ENCODE data around the gene SND1. TPM values are rescaled to one million over a fixed set of nuclear protein-coding genes. Genes with fewer than 3 reads are reported as not detected.

SND1 gene
- total RNA-seq, 4 donors from 2014 or later: 64.3 to 77.0 (median 70.4) TPM

DNA sequence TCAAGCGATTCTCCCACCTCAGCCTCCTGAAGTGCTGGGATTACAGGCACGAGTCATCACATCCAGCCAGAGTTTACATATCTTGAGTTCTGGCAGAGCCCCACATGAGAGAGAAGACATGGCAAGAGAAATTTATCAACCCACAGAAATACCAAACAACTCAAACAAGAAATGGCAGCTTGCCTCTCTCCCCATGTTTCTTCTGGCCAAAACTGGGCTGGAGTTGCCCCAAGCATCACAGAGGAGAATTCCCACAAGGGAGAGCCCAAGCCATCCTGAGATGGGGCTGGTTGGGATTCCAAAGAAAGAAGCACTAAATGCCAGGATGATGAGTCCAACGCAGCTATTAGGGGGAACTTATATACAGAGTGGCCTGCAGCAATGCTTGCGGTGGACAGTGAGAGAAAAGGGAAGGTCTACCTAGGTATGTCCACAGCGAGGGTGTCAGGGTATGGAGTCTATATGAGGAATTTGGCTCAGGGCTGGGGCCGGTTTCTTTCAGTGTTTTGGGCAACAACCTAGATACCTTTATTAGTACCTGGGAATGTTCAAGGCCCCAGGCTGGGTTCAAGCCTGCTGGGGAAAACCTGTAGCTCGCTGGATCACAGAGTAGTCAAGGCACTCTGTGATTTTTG, 19.6 kb upstream of the SND1 start:
- H3K27ac ChIP-seq: no peak overlapping the region
- H3K4me1 ChIP-seq: no peaks in the 10 kb centered on the region
- DNase-seq: no peak
- no peaks in the 10 kb centered on the region for H3K36me3 ChIP-seq
- H3K27me3 ChIP-seq: peaks cover 9% of the 10 kb centered on the region
- in situ Hi-C loops (cut with MboI; ENCODE audit: low pct_ligation_motif_present in 1 of 4, low pct_unique_long_range_greater_than_20kb in 1 of 4, low sequenced_read_pairs in 3 of 4): no loop called here
- H3K4me3 ChIP-seq: no peak overlapping the region
- WGBS, 2 donors (ENCODE audit: low coverage in 1 of 2): 82 to 100% methylated on average over 2 to 7 of the region's 7 CpGs
- intact Hi-C loops (cut with DNase I; ENCODE audit: low total_unique reads): no loop called here
- H3K9me3 ChIP-seq: no peaks in the 10 kb centered on the region
- TF ChIP-seq POLR2A (IDR thresholded peaks at IDR 0.05): no peak

DNA sequence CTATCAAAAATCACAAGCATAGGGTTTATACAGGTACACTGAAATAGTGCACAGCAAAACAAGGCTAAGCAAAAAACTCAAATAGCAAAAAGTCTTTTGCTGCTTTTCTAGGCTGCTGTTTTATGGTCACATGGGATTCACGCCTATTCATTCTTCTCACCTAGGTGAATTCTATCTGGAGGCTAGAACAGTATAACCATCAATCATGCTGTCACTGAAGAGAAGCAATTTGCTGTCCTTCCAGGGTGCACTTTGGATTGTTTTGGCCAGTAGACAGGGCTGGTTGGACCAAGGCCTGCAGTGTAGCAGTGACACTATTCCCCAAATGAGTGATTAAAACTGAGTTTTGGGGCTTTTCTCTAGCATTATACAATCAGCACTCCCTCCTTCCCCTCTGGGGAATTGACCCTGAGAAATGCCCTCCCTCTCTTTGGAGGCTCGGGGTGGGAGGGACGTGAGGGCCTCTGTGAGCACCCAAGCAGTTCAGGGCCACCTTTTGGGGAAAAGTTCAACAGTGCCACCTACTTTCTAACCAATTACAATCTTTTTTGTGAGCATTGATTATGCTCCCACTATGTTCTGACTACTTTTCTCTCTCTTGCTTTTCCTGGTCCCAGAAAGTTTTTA, 16.2 kb upstream of the SND1 start:
- peaks cover 11% of the 10 kb centered on the region for H3K27me3 ChIP-seq
- no peak overlapping the region for H3K4me3 ChIP-seq
- intact Hi-C loops (cut with DNase I; ENCODE audit: low total_unique reads) (no loop called here), in situ Hi-C loops (cut with MboI; ENCODE audit: low pct_ligation_motif_present in 1 of 4, low pct_unique_long_range_greater_than_20kb in 1 of 4, low sequenced_read_pairs in 3 of 4) (no loop called here)
- TF ChIP-seq POLR2AphosphoS5 (IDR thresholded peaks at IDR 0.05): no peak
- TF ChIP-seq, protein P1, sequence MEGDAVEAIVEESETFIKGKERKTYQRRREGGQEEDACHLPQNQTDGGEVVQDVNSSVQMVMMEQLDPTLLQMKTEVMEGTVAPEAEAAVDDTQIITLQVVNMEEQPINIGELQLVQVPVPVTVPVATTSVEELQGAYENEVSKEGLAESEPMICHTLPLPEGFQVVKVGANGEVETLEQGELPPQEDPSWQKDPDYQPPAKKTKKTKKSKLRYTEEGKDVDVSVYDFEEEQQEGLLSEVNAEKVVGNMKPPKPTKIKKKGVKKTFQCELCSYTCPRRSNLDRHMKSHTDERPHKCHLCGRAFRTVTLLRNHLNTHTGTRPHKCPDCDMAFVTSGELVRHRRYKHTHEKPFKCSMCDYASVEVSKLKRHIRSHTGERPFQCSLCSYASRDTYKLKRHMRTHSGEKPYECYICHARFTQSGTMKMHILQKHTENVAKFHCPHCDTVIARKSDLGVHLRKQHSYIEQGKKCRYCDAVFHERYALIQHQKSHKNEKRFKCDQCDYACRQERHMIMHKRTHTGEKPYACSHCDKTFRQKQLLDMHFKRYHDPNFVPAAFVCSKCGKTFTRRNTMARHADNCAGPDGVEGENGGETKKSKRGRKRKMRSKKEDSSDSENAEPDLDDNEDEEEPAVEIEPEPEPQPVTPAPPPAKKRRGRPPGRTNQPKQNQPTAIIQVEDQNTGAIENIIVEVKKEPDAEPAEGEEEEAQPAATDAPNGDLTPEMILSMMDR (IDR thresholded peaks at IDR 0.05): no peak
- no peak for TF ChIP-seq POLR2A (IDR thresholded peaks at IDR 0.05)
- no peak for TF ChIP-seq EP300 (IDR thresholded peaks at IDR 0.05; ENCODE audit: low read depth)
- WGBS, 2 donors (ENCODE audit: low coverage in 1 of 2): 22 to 38% methylated on average over 2 to 3 of the region's 3 CpGs
- no peak for DNase-seq
- H3K4me1 ChIP-seq: no peaks in the 10 kb centered on the region
- H3K36me3 ChIP-seq: no peaks in the 10 kb centered on the region
- H3K27ac ChIP-seq: no peak overlapping the region
- H3K9me3 ChIP-seq: no peaks in the 10 kb centered on the region

DNA sequence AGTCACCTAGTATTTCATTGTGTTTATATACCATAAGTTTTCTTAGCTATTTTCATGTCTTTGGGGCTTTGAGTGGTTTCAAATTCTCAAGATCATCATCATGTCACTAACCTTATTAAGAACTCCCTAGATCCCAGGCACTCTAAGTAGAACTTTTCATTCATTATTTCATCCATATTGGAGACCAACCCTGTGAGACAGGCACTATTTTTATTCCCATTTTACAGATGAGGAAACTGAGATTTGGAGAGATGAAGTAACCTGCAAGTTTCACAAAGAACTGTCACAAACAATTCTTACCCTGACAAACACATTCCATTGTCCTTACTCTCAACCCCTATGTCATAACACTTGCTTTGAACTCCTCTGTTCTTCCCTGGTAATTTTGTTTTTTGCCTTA, 13.8 kb upstream of the SND1 start:
- intact Hi-C loops (cut with DNase I; ENCODE audit: low total_unique reads): no loop called here

DNA sequence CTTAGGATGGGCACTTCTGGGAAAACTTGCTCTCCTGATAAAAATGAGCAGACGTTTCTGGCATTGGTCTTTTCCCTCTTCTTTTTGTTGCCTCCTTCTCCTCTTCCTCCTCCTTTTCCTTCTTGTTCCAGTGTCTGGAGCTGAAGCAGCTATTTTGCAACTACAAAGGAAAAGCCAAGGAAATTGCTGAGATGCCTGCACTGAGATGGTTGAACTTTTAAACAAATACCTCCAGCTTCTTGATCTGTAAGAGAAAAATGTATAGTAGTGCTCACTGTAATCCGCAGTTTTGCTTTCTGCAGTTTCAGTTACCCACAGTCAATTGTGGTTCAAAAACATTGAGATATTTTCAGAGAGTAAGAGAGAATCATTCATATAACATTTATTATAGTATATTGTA, 7.5 kb upstream of the SND1 start:
- H3K27me3 ChIP-seq: no peaks in the 10 kb centered on the region
- intact Hi-C loops (cut with DNase I; ENCODE audit: low total_unique reads): loop anchor here (10.0 kb wide), 1 partner anchor 50 kb away; the partner anchor contains the start of gene FSCN3
- H3K4me1 ChIP-seq: no peaks in the 10 kb centered on the region

More for the DNA sequence above, 13.8 kb upstream of the SND1 start:
- no peaks in the 10 kb centered on the region for H3K36me3 ChIP-seq
- DNase-seq: no peak
- no peak overlapping the region for H3K4me3 ChIP-seq
- H3K27me3 ChIP-seq: peaks cover 11% of the 10 kb centered on the region
- H3K9me3 ChIP-seq: no peaks in the 10 kb centered on the region
- in situ Hi-C loops (cut with MboI; ENCODE audit: low pct_ligation_motif_present in 1 of 4, low pct_unique_long_range_greater_than_20kb in 1 of 4, low sequenced_read_pairs in 3 of 4): no loop called here
- TF ChIP-seq POLR2AphosphoS5 (IDR thresholded peaks at IDR 0.05): no peak
- TF ChIP-seq EP300 (IDR thresholded peaks at IDR 0.05; ENCODE audit: low read depth): no peak
- TF ChIP-seq, protein P1 (IDR thresholded peaks at IDR 0.05): no peak
- TF ChIP-seq POLR2A (IDR thresholded peaks at IDR 0.05): no peak
- H3K27ac ChIP-seq: no peak overlapping the region
- no peaks in the 10 kb centered on the region for H3K4me1 ChIP-seq

DNA sequence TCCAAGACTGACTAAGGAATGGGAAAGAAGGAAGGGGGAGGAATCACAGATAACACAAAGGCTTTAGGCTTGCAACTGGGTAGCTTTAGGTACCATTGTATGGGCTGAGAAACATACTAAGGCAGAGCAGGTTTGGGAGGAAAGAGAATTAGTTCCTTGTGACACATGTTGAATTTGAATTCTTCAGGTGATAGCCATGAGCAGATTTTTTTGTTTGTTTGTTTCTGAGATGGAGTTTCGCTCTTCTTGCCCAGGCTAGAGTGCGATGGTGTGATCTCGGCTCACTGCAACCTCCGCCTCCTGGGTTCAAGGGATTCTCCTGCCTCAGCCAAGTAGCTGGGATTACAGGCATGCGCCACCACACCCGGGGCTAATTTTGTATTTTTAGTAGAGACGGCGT, 4.4 kb upstream of the SND1 start:
- no peak for DNase-seq
- no peaks in the 10 kb centered on the region for H3K9me3 ChIP-seq
- no peaks in the 10 kb centered on the region for H3K27me3 ChIP-seq
- H3K4me1 ChIP-seq: peaks cover 0 to 7% (median 2%) of the 10 kb centered on the region in 4 donors
- intact Hi-C loops (cut with DNase I; ENCODE audit: low total_unique reads): loop anchor here (10.0 kb wide), 1 partner anchor 53 kb away; the partner anchor contains the start of gene FSCN3
- H3K36me3 ChIP-seq: no peaks in the 10 kb centered on the region
- WGBS, 2 donors (ENCODE audit: low coverage in 1 of 2): 93 to 100% methylated on average over 2 to 8 of the region's 8 CpGs
- H3K4me3 ChIP-seq: no peak overlapping the region
- no peak overlapping the region for H3K27ac ChIP-seq
- TF ChIP-seq POLR2A (IDR thresholded peaks at IDR 0.05) (no peak), POLR2AphosphoS5 (IDR thresholded peaks at IDR 0.05) (no peak), EP300 (IDR thresholded peaks at IDR 0.05; ENCODE audit: low read depth) (no peak)
- TF ChIP-seq, protein P1 (IDR thresholded peaks at IDR 0.05): no peak
- in situ Hi-C loops (cut with MboI; ENCODE audit: low pct_ligation_motif_present in 1 of 4, low pct_unique_long_range_greater_than_20kb in 1 of 4, low sequenced_read_pairs in 3 of 4): loop anchor here in 1 of 4 donors (10.0 kb wide), 1 partner anchor 53 kb away; the partner anchor contains the start of gene FSCN3

More for the DNA sequence above, 7.5 kb upstream of the SND1 start:
- Histone ChIP-seq H3K4me3 (no peak overlapping the region), H3K36me3 (no peaks in the 10 kb centered on the region), H3K9me3 (no peaks in the 10 kb centered on the region), H3K27ac (no peak overlapping the region)
- TF ChIP-seq POLR2A (IDR thresholded peaks at IDR 0.05): no peak
- TF ChIP-seq POLR2AphosphoS5 (IDR thresholded peaks at IDR 0.05): no peak
- in situ Hi-C loops (cut with MboI; ENCODE audit: low pct_ligation_motif_present in 1 of 4, low pct_unique_long_range_greater_than_20kb in 1 of 4, low sequenced_read_pairs in 3 of 4): loop anchor here in 1 of 4 donors (10.0 kb wide), 1 partner anchor 50 kb away; the partner anchor contains the start of gene FSCN3
- WGBS, 2 donors (ENCODE audit: low coverage in 1 of 2): 59 to 66% methylated on average over 2 of the region's 2 CpGs
- DNase-seq: no peak

Data from transverse colon (tissue), 4 donors.